ENCODE results near the gene SCN4B.

Gene SCN4B

DNA sequence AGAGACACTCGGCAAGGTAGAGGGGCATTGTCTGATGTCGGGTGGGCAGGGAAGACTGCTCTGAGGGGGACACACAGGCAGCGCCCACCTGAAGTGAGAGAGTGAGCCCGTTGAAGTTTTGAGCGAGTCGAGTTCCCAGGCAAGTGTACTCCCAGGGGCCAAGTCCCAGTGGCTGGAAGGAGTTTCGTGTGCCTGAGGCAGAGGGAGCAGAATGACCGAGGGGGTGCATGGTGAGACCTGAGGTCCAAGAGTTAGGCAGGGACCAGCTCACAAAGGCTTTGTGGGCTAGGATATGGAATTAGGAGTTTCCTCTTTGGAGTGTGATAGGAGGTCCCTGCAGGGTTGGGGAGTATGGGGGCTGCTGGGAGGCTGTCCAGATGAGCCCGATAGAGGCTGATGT, 17.6 kb upstream of the SCN4B start:
- Histone ChIP-seq H3K9ac (ENCODE audit: low read length) (no peak overlapping the region), H3K27me3 (ENCODE audit: control insufficient read depth, insufficient read depth, low read length) (no peaks in the 10 kb centered on the region), H3K4me1 (ENCODE audit: control insufficient read depth, insufficient read depth, low read length) (no peaks in the 10 kb centered on the region), H3K4me3 (ENCODE audit: low read length) (no peak overlapping the region), H3K36me3 (ENCODE audit: control insufficient read depth, insufficient read depth, low read length) (no peaks in the 10 kb centered on the region), H3K27ac (ENCODE audit: low read depth, low read length) (no peak overlapping the region)

DNA sequence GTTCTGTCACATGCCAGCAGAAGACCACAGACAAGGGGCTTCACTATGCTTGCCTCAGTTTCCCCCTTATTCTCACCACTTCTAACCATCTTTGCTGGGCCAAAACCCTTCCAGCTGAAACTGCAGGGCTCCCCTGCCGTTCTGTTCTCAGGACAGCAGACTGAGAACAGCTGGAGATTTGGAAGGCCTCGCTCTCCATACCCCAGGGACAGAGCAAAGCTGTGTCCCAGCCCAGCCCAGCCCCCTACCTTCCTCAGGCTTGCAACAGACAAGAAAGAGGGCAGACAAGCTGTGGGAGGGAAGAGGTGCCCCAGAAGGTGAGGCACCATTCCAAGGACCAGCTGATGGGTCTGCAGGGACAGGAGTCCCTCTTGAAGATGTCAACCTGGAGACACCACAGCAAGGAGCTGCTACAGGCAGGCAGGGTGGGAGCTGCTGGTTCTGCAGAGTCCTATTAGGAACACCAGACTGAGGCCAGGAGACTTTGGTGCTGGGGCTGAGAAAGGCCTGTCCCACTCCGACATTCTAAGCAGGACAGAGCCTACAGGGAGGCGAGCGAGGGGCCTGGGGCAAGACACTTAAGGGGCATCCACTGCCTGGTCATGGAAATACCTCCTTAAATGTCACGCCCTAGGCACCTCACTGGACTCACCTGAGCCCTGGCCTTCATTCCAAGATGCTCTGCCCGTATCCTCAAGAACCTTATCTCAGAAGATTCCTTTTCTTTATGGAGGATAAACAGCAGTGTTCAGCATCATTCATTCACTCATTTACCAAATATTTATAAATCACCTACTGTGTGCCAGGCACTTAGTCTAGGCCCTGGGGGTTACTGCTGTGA, 16.9 kb upstream of the SCN4B start:
- H3K4me3 ChIP-seq (ENCODE audit: low read length): no peak overlapping the region
- H3K4me1 ChIP-seq (ENCODE audit: control insufficient read depth, insufficient read depth, low read length): no peaks in the 10 kb centered on the region
- no peaks in the 10 kb centered on the region for H3K27me3 ChIP-seq (ENCODE audit: control insufficient read depth, insufficient read depth, low read length)
- no peak overlapping the region for H3K9ac ChIP-seq (ENCODE audit: low read length)
- H3K27ac ChIP-seq (ENCODE audit: low read depth, low read length): no peak overlapping the region
- H3K36me3 ChIP-seq (ENCODE audit: control insufficient read depth, insufficient read depth, low read length): no peaks in the 10 kb centered on the region

GRCh38 chr11:118168751-118169150, 16.1 kb upstream of the SCN4B start:
- Histone ChIP-seq H3K27me3 (ENCODE audit: control insufficient read depth, insufficient read depth, low read length) (no peaks in the 10 kb centered on the region), H3K36me3 (ENCODE audit: control insufficient read depth, insufficient read depth, low read length) (no peaks in the 10 kb centered on the region), H3K4me3 (ENCODE audit: low read length) (no peak overlapping the region), H3K9ac (ENCODE audit: low read length) (no peak overlapping the region), H3K27ac (ENCODE audit: low read depth, low read length) (no peak overlapping the region), H3K4me1 (ENCODE audit: control insufficient read depth, insufficient read depth, low read length) (no peaks in the 10 kb centered on the region)

- Histone ChIP-seq H3K27ac (ENCODE audit: low read depth, low read length) (no peak overlapping the region), H3K9ac (ENCODE audit: low read length) (no peak overlapping the region), H3K36me3 (ENCODE audit: control insufficient read depth, insufficient read depth, low read length) (no peaks in the 10 kb centered on the region), H3K27me3 (ENCODE audit: control insufficient read depth, insufficient read depth, low read length) (no peaks in the 10 kb centered on the region), H3K4me3 (ENCODE audit: low read length) (no peak overlapping the region), H3K4me1 (ENCODE audit: control insufficient read depth, insufficient read depth, low read length) (no peaks in the 10 kb centered on the region)
These were observed 15.7 kb upstream of the SCN4B start for GRCh38 chr11:118168316-118168715.

DNA sequence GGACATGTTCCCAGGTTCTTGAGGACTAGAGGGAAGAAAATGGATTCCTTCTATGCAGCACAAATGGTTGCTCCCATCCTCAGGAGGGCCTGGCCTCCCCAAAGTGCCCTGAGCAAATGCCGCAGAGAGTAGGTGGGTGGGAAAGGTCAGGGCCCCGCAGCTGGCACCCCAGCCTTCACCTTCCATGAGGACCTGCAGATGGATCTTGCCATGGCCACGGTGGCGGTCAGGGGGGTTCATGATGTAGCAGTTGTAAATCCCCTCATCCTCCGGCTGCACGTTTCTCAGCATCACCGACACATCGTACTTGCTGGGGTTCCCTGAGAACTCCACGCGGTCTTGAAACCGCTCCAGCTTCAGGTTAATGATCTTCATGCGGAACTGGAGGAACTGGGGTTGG, 15.3 kb upstream of the SCN4B start:
- H3K36me3 ChIP-seq (ENCODE audit: control insufficient read depth, insufficient read depth, low read length): no peaks in the 10 kb centered on the region
- no peak overlapping the region for H3K27ac ChIP-seq (ENCODE audit: low read depth, low read length)
- no peaks in the 10 kb centered on the region for H3K4me1 ChIP-seq (ENCODE audit: control insufficient read depth, insufficient read depth, low read length)
- H3K9ac ChIP-seq (ENCODE audit: low read length): no peak overlapping the region
- H3K4me3 ChIP-seq (ENCODE audit: low read length): no peak overlapping the region
- H3K27me3 ChIP-seq (ENCODE audit: control insufficient read depth, insufficient read depth, low read length): no peaks in the 10 kb centered on the region

DNA sequence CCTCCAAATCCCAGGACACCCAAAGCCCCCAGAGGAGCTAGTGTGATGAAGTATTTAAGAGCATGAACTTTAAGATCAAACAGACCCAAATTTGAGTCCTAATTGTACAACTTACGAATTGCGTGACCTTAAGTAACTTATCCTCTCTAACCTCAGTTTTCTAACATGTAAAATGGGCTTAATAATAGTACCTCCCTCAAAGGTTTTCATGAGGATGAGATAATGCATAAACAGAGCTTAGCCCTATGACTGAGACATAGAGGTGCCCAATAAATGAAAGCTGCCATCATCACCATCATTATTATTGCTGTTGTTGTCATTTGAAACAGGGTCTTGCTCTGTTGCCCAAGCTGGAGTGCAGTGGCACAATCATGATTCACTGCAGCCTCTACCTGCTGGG, 14.6 kb upstream of the SCN4B start:
- no peaks in the 10 kb centered on the region for H3K4me1 ChIP-seq (ENCODE audit: control insufficient read depth, insufficient read depth, low read length)
- H3K27ac ChIP-seq (ENCODE audit: low read depth, low read length): no peak overlapping the region
- no peak overlapping the region for H3K9ac ChIP-seq (ENCODE audit: low read length)
- no peaks in the 10 kb centered on the region for H3K36me3 ChIP-seq (ENCODE audit: control insufficient read depth, insufficient read depth, low read length)
- no peak overlapping the region for H3K4me3 ChIP-seq (ENCODE audit: low read length)
- no peaks in the 10 kb centered on the region for H3K27me3 ChIP-seq (ENCODE audit: control insufficient read depth, insufficient read depth, low read length)

GRCh38 chr11:118166641-118167040, 14.0 kb upstream of the SCN4B start:
- Histone ChIP-seq H3K27me3 (ENCODE audit: control insufficient read depth, insufficient read depth, low read length) (no peaks in the 10 kb centered on the region), H3K4me1 (ENCODE audit: control insufficient read depth, insufficient read depth, low read length) (no peaks in the 10 kb centered on the region), H3K4me3 (ENCODE audit: low read length) (no peak overlapping the region), H3K27ac (ENCODE audit: low read depth, low read length) (no peak overlapping the region), H3K9ac (ENCODE audit: low read length) (no peak overlapping the region), H3K36me3 (ENCODE audit: control insufficient read depth, insufficient read depth, low read length) (no peaks in the 10 kb centered on the region)

- H3K27me3 ChIP-seq (ENCODE audit: control insufficient read depth, insufficient read depth, low read length): no peaks in the 10 kb centered on the region
- H3K4me3 ChIP-seq (ENCODE audit: low read length): no peak overlapping the region
- H3K36me3 ChIP-seq (ENCODE audit: control insufficient read depth, insufficient read depth, low read length): no peaks in the 10 kb centered on the region
- H3K4me1 ChIP-seq (ENCODE audit: control insufficient read depth, insufficient read depth, low read length): no peaks in the 10 kb centered on the region
- no peak overlapping the region for H3K27ac ChIP-seq (ENCODE audit: low read depth, low read length)
- H3K9ac ChIP-seq (ENCODE audit: low read length): no peak overlapping the region
These were observed 12.3 kb upstream of the SCN4B start for GRCh38 chr11:118164885-118165284.

DNA sequence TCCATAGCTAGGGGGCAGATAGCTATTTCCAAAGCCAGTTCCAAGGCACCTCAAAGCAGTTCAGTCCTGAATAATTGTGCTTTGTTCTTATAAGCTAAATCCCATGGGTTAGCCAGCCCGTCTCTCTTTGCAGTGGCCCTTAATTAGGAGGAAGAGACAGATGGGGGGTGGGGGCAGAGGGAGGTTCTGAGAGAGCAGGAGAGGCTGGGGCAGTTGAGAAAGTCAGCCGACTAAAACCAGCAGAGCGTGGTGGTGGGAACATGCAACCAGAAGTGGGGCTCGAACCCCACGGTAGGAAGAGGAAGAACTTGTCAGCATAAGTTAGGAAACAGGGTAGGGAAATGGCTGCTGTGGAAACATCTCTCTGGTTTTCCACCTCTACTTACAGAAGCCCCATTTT, 10.9 kb upstream of the SCN4B start:
- Histone ChIP-seq H3K36me3 (ENCODE audit: control insufficient read depth, insufficient read depth, low read length) (no peaks in the 10 kb centered on the region), H3K27ac (ENCODE audit: low read depth, low read length) (no peak overlapping the region), H3K4me3 (ENCODE audit: low read length) (no peak overlapping the region), H3K4me1 (ENCODE audit: control insufficient read depth, insufficient read depth, low read length) (no peaks in the 10 kb centered on the region), H3K9ac (ENCODE audit: low read length) (no peak overlapping the region), H3K27me3 (ENCODE audit: control insufficient read depth, insufficient read depth, low read length) (peaks cover 6% of the 10 kb centered on the region)

DNA sequence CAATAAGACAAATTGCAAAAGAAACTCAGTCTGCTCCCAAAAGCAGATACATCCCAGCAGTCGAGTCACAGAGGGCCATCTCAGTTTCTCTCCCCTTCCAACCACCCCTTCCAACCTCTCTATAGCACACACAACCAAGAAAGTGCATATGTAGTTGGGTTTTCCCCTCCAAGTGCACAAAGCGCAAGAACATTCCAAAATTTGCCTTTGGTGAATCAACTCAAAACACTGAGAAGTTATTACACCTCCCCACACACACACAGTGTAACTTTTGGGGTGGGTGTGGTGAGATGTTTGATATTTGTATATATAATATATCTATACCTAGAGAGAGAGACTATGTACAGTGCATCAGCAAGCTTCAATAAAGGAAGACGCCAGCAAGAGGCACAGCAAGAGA, 10.2 kb upstream of the SCN4B start:
- H3K4me3 ChIP-seq (ENCODE audit: low read length): no peak overlapping the region
- no peaks in the 10 kb centered on the region for H3K4me1 ChIP-seq (ENCODE audit: control insufficient read depth, insufficient read depth, low read length)
- no peaks in the 10 kb centered on the region for H3K36me3 ChIP-seq (ENCODE audit: control insufficient read depth, insufficient read depth, low read length)
- peaks cover 7% of the 10 kb centered on the region for H3K27me3 ChIP-seq (ENCODE audit: control insufficient read depth, insufficient read depth, low read length)
- no peak overlapping the region for H3K27ac ChIP-seq (ENCODE audit: low read depth, low read length)
- no peak overlapping the region for H3K9ac ChIP-seq (ENCODE audit: low read length)

DNA sequence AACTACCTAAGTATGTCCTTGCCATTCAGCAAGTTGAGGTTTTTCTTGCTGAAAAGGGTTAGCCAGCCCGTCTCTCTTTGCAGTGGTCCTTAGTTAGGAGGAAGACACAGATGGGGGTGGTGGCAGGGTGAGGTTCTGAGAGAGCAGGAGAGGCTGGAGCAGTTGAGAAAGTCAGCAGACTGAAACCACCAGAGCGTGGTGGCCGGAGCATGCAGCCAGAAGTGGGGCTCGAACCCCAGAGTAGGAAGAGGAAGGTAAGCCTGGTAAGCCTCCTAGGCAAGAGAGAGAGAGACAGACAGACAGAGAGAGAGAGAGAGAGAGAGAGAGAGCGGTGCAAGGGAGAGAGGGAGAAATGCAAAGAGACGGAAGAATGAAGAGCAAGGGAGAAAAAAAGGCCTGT, 9.2 kb upstream of the SCN4B start:
- H3K27ac ChIP-seq (ENCODE audit: low read depth, low read length): no peak overlapping the region
- H3K4me1 ChIP-seq (ENCODE audit: control insufficient read depth, insufficient read depth, low read length): no peaks in the 10 kb centered on the region
- no peaks in the 10 kb centered on the region for H3K36me3 ChIP-seq (ENCODE audit: control insufficient read depth, insufficient read depth, low read length)
- no peak overlapping the region for H3K9ac ChIP-seq (ENCODE audit: low read length)
- H3K27me3 ChIP-seq (ENCODE audit: control insufficient read depth, insufficient read depth, low read length): peaks cover 9% of the 10 kb centered on the region
- H3K4me3 ChIP-seq (ENCODE audit: low read length): no peak overlapping the region

GRCh38 chr11:118157186-118157895, 4.7 kb upstream of the SCN4B start:
- Histone ChIP-seq H3K27me3 (ENCODE audit: control insufficient read depth, insufficient read depth, low read length) (peaks cover 40% of the 10 kb centered on the region), H3K27ac (ENCODE audit: low read depth, low read length) (no peak overlapping the region)

More at GRCh38 chr11:118157186-118157895, 4.7 kb upstream of the SCN4B start:
- Histone ChIP-seq H3K9ac (ENCODE audit: low read length) (no peak overlapping the region), H3K4me3 (ENCODE audit: low read length) (no peak overlapping the region), H3K36me3 (ENCODE audit: control insufficient read depth, insufficient read depth, low read length) (no peaks in the 10 kb centered on the region), H3K4me1 (ENCODE audit: control insufficient read depth, insufficient read depth, low read length) (no peaks in the 10 kb centered on the region)
